ENCODE measurements around the gene PASD1.

GRCh38 chrX:151538190-151539122 lies 25.0 kb upstream of the PASD1 start:
- TF ChIP-seq KLF16 (tag by site-specific recombination; IDR thresholded peaks at IDR 0.05) (no peak), ZNF311 (tag by site-specific recombination; IDR thresholded peaks at IDR 0.05; ENCODE audit: borderline replicate concordance) (no peak)
- TF ChIP-seq, protein P1, sequence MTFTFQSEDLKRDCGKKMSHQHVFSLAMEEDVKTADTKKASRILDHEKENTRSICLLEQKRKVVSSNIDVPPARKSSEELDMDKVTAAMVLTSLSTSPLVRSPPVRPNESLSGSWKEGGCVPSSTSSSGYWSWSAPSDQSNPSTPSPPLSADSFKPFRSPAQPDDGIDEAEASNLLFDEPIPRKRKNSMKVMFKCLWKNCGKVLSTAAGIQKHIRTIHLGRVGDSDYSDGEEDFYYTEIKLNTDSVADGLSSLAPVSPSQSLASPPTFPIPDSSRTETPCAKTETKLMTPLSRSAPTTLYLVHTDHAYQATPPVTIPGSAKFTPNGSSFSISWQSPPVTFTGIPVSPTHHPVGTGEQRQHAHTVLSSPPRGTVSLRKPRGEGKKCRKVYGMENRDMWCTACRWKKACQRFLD (tag by site-specific recombination; IDR thresholded peaks at IDR 0.05) = no peak

Measured in HEK293 (cell line).